Ectodermal cell (in vitro differentiated cells): ENCODE measurements around the gene CYB561D1.
A peak's percentile ranks its signal among the peaks of the same experiment; 100 is the strongest.

Experiments used
- H3K27ac ChIP-seq: 2 replicates; pipeline ENCODE4 v1.7.0; 2013; ENCODE audit warnings: mild to moderate bottlenecking, low read depth, low read length; ENCODE audit not compliant: insufficient read depth, poor library complexity, severe bottlenecking
- H3K27me3 ChIP-seq: 2 replicates; pipeline ENCODE4 v1.7.0; 2013; ENCODE audit warnings: mild to moderate bottlenecking, low read length; ENCODE audit not compliant: insufficient read depth, control insufficient read depth, poor library complexity, severe bottlenecking
- H3K36me3 ChIP-seq: one replicate; pipeline ENCODE4 v1.7.0; 2013; ENCODE audit warnings: low read length; ENCODE audit not compliant: control insufficient read depth, insufficient read depth
- H3K4me1 ChIP-seq: one replicate; pipeline ENCODE4 v1.7.0; 2013; ENCODE audit warnings: low read length; ENCODE audit not compliant: control insufficient read depth, insufficient read depth
- H3K4me3 ChIP-seq: 2 replicates; pipeline ENCODE4 v1.7.0; 2013; ENCODE audit warnings: low read depth, low read length, control low read depth; ENCODE audit not compliant: insufficient read depth
- H3K9me3 ChIP-seq: 2 replicates; pipeline ENCODE4 v1.7.0; 2013; ENCODE audit warnings: mild to moderate bottlenecking, low read length, moderate library complexity; ENCODE audit not compliant: control insufficient read depth
- WGBS, 2 experiments: methylation state at CpG; one replicate each; pipeline ENCODE4 v1.1.7; 2013; ENCODE audit warnings: missing lambda C conversion rate in 2 of 2; 5-methylcytosine and 5-hydroxymethylcytosine counted together

CYB561D1 gene

DNA sequence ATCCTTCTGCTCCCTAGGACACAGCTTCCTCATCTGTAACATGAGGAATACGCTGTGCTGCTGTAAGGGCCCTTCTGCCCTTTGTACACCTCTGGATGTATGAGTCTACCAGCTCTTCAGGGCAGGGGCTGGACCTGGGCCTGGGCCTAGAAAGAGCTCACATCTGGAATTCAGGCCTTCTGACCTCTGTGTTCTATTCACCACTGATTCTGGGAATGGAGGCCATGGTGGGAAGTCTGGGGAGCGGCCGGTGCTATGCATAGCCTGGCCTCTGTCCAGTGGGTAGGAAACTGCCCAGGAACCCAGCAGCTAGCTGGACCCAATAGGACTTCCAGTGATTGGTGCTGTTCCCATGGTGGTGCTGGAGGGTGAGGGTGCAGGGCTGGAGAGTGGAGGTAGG is 34.8 kb downstream of the CYB561D1 start:
- H3K27me3 ChIP-seq, result no peaks in the 10 kb centered on the region
- 95 to 96% methylated on average over 3 of the region's 3 CpGs for WGBS, 2 experiments

DNA sequence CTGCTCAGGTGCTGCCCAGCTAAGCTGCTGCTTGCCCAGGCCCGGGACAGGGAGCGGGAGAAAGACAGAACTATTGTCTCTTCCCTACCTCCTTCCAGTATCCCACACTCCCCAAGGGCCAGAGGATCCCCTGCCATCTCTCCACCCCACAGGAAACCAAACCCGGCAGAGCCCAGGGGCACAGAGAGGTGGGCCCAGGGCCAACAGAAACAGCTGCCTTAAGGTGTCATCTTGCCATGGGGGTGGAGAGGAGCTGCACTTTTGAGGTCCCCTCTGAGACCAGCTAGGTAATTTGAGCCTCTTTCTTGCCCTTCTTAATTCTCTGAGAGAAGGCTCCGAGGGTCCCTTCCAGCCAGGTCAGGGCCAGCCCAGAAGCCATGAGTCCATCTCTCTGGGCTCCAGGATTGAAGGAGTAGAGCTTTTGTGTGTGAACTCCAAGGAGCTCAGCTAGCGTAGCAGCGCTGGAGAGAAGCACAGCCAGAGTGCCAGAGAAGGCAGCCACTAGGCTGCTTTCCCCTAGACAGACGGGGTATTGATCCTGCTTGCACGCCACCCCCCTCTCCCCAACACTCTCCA is 36.1 kb downstream of the CYB561D1 start:
- H3K4me1 ChIP-seq, result peaks cover 9% of the 10 kb centered on the region
- no peaks in the 10 kb centered on the region for H3K36me3 ChIP-seq
- H3K9me3 ChIP-seq, result no peaks in the 10 kb centered on the region
- no peaks in the 10 kb centered on the region for H3K27me3 ChIP-seq
- no peak overlapping the region for H3K4me3 ChIP-seq
- H3K27ac ChIP-seq, result no peak overlapping the region
- WGBS, 2 experiments, result 80 to 82% methylated on average over 8 of the region's 8 CpGs

More for the DNA sequence above, 34.8 kb downstream of the CYB561D1 start:
- Histone ChIP-seq H3K9me3 (no peaks in the 10 kb centered on the region), H3K27ac (no peak overlapping the region), H3K4me1 (peaks cover 9% of the 10 kb centered on the region), H3K36me3 (no peaks in the 10 kb centered on the region), H3K4me3 (no peak overlapping the region)

DNA sequence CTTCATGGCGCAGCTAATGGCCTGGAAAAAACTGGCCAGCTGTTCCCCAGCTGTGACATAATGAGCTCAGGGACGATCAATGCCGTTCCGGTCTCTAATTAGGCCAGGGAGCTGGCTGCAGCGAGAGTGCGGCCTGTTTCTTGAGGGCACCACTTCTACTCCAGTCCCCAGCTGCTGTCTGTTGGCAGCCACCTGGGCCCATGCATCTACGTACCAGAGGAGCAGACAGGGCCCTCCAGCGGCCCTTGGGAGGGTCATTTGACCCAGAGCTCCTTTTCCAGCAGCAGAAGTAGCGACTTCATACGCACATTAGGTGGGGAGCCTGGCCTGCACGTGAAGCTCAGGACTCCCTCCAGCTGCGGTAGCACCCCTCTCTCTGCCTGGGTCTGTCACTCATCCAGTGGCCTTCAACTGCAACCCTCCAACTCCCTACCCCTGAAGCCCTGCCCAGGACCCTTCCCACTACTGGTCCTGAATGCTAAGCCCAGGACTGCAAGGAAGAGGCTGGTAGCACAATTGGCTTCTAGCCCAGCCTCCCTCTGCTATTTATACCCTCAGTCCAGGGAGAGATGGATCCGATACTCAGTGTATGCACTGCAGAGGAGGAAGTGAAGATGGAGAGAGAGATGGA is 36.7 kb downstream of the CYB561D1 start:
- Histone ChIP-seq H3K27me3 (no peaks in the 10 kb centered on the region), H3K4me1 (peaks cover 11% of the 10 kb centered on the region), H3K27ac (no peak overlapping the region), H3K36me3 (no peaks in the 10 kb centered on the region), H3K4me3 (no peak overlapping the region), H3K9me3 (no peaks in the 10 kb centered on the region)
- 82 to 85% methylated on average over 13 of the region's 13 CpGs for WGBS, 2 experiments

DNA sequence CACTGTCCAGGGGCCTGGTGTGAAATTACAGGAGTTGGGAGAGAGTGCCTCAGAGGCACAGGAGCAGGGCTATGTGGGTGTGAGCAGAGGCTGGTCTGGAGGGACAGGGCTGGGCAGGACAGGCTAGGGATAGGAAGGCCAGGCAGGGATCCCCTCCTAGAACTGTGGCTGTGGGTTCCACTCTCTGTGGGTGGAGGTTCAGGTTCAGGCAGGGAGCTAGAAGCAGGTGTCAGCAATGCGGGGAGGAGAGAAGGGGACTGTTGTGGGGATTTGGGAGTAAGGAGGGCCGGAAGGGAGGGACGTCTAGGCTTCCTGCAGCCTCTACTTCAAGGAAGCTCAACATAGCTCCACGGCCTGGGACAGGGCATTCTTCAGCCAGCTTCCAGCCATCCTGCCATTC is 37.5 kb downstream of the CYB561D1 start:
- WGBS, 2 experiments, result 89 to 92% methylated on average over 4 of the region's 4 CpGs
- H3K27ac ChIP-seq, result no peak overlapping the region
- H3K36me3 ChIP-seq, result no peaks in the 10 kb centered on the region
- H3K4me3 ChIP-seq, result no peak overlapping the region
- no peaks in the 10 kb centered on the region for H3K27me3 ChIP-seq
- peaks cover 18% of the 10 kb centered on the region for H3K4me1 ChIP-seq
- H3K9me3 ChIP-seq, result no peaks in the 10 kb centered on the region

DNA sequence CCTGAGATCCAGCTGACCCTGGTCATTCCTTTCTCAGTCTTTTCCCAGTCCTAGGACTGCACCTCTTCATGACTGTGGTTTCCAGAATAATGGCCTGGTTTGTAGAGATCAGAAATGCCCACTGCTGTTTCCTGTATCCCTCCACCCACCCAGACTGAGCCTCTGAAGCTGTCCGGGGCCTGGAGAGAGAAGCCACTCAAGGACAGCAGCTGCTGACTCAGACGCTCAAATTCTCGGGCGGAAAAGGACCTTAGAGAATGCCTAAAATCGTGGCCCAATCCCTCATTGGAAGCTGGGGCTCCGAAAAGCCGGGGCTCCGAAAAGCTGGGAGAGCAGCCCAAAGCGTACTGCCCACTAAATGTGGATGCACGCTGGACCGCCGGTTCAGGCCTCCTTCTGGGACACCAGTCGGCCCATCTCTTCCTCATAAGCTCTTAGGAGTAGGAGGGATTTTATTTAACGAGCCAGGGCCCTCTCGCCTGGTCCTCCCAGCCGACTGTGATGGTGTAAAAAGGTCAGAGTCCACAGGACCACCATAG is 38.0 kb downstream of the CYB561D1 start:
- Histone ChIP-seq H3K9me3 (no peaks in the 10 kb centered on the region), H3K4me1 (peaks cover 18% of the 10 kb centered on the region), H3K4me3 (no peak overlapping the region), H3K36me3 (no peaks in the 10 kb centered on the region), H3K27me3 (no peaks in the 10 kb centered on the region), H3K27ac (no peak overlapping the region)
- WGBS, 2 experiments, result 70% methylated on average over 16 of the region's 16 CpGs

- Histone ChIP-seq H3K36me3 (no peaks in the 10 kb centered on the region), H3K27ac (peak overlapping the region; percentile 36), H3K27me3 (no peaks in the 10 kb centered on the region), H3K4me1 (peaks cover 18% of the 10 kb centered on the region), H3K9me3 (no peaks in the 10 kb centered on the region), H3K4me3 (no peak overlapping the region)
- 27% methylated on average over 12 of the region's 12 CpGs for WGBS, 2 experiments
These were observed 38.7 kb downstream of the CYB561D1 start for GRCh38 chr1:109532365-109533136.

DNA sequence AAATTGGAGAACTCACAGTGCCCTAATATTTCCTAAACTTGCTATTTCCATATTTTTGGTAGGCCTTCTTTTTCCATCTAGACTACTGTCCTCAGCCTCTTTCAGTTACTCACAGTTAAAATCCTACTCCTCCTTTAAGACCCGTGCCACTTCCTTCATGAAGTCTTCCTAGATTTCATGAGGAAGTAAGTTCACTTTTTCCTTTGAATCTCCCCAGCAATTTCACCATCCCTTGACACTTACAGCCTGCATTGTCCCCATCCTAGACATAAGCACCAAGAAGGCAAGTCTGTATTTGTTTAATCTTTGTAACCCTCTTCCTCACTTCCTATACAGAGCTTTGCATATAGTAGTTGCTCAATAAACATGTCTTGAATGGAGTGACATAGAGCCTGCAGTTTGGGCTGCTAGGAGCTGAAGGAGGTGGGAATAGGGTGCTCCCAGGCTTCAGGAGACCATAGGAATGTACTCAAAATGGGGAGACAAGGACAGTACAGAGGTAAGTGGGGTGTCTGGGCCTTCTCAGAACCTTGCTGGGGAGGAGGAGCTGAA is 40.5 kb downstream of the CYB561D1 start:
- Histone ChIP-seq H3K9me3 (no peaks in the 10 kb centered on the region), H3K4me3 (no peak overlapping the region), H3K4me1 (peaks cover 18% of the 10 kb centered on the region), H3K27ac (no peak overlapping the region), H3K27me3 (no peaks in the 10 kb centered on the region), H3K36me3 (no peaks in the 10 kb centered on the region)
- 84 to 89% methylated on average over 1 of the region's 1 CpG for WGBS, 2 experiments

DNA sequence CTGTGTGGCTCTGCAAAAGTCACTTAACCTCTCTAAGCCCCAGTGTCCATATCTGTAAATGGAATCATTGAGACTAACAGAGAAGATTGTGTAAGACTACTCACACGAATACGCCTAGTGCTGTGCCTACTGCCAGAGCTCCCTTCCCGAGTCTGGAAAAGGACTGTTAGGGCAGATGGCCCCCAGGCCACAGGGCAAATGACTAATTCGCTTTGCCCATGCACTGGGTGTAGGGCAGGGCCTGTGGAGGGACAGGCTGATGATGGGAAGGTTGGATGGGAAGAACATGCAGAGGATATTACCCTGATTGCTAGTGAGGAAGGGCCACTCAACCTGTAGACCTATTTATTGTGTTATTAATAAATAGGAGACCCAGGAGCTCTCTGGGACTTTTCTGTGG is 41.6 kb downstream of the CYB561D1 start:
- H3K36me3 ChIP-seq, result no peaks in the 10 kb centered on the region
- 91 to 96% methylated on average over 4 of the region's 4 CpGs for WGBS, 2 experiments
- H3K4me3 ChIP-seq, result no peak overlapping the region
- H3K9me3 ChIP-seq, result no peaks in the 10 kb centered on the region
- H3K4me1 ChIP-seq, result peaks cover 9% of the 10 kb centered on the region
- no peaks in the 10 kb centered on the region for H3K27me3 ChIP-seq
- H3K27ac ChIP-seq, result no peak overlapping the region

DNA sequence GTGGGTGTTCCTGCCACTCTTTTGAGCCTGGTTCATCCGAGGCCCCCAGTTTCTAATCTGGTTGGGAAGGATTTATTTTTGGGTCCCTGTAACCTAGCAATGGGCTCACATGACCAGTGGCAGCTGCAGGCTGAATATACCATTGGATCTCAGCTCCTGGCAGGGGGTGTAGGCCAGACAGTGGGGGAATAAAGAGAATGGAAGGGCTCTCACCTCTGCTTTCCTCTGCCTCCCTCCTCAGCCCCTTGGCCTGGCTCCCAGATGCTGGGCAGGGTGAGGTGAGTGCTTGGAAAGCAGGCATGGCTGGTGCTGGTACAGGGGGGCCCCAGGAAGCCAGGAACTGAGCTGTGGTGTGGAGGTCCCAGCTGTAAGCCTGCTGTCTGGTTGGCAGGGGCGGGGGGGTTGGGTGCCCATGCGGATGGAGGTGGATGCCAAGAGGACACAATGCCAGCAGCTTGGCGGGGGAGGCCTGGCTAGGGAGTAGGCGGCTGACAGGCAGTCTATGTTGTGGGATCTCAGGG is 42.1 kb downstream of the CYB561D1 start:
- Histone ChIP-seq H3K9me3 (no peaks in the 10 kb centered on the region), H3K27me3 (no peaks in the 10 kb centered on the region), H3K27ac (no peak overlapping the region), H3K4me1 (peaks cover 9% of the 10 kb centered on the region), H3K4me3 (no peak overlapping the region), H3K36me3 (no peaks in the 10 kb centered on the region)
- 84% methylated on average over 5 of the region's 5 CpGs for WGBS, 2 experiments
